H1 (cell line): Measurements from ENCODE around the gene SRRM5. TPM values are rescaled to one million over a fixed set of nuclear protein-coding genes. Genes with fewer than 3 reads are reported as not detected.
A peak's percentile ranks its signal among the peaks of the same experiment; 100 is the strongest.

Experiments used
- CTCF ChIA-PET: fragments of 300-600 bp; sonication (Branson Sonifier 250); formaldehyde crosslinking; loops from one replicate; lab custom pipeline; 2021; ENCODE audit not compliant: partially characterized antibody; lab: Charles Lee
- POLR2A ChIA-PET: fragments of 300-600 bp; sonication (Branson Sonifier 250); formaldehyde crosslinking; loops from one replicate; lab custom pipeline; 2021; ENCODE audit warnings: inconsistent platforms; ENCODE audit not compliant: partially characterized antibody; lab: Charles Lee
- DNase-seq, 2 experiments: peaks; one replicate each; pipeline versions ENCODE4 v3.0.0 to v3.0.0-alpha.2; 2010 to 2022; ENCODE audit warnings: low spot score in 2 of 2, low read depth in 1 of 2, mixed read lengths in 1 of 2
- FAIRE-seq: peaks from 2 replicates; lab custom pipeline; 2011; peaks lifted over from hg19 to GRCh38; lab: Jason Lieb, UNC
- H2AFZ ChIP-seq: 2 replicates; pipeline ENCODE4 v1.8.1; 2012; ENCODE audit warnings: low read length, inconsistent platforms
- H2AK5ac ChIP-seq: 2 replicates; pipeline ENCODE4 v1.6.1; 2013; ENCODE audit warnings: low read depth, low read length
- H2BK120ac ChIP-seq: replicated peaks from 2 replicates; pipeline ENCODE3; 2013; ENCODE audit warnings: low read depth, low read length, inconsistent platforms
- H2BK12ac ChIP-seq: 2 replicates; pipeline ENCODE4 v1.6.1; 2013; ENCODE audit warnings: low read depth, low read length
- H2BK15ac ChIP-seq: 2 replicates; pipeline ENCODE4 v1.6.1; 2013; ENCODE audit warnings: low read length
- H2BK20ac ChIP-seq: 2 replicates; pipeline ENCODE4 v1.6.1; 2013; ENCODE audit warnings: low read length
- H2BK5ac ChIP-seq: 2 replicates; pipeline ENCODE4 v1.6.1; 2013; ENCODE audit warnings: low read depth, low read length
- H3K14ac ChIP-seq: 2 replicates; pipeline ENCODE4 v1.6.1; 2013; ENCODE audit warnings: inconsistent platforms; ENCODE audit not compliant: insufficient read length
- H3K18ac ChIP-seq: 2 replicates; pipeline ENCODE4 v1.6.1; 2013; ENCODE audit warnings: low read length; ENCODE audit errors: extremely low read depth
- H3K23ac ChIP-seq: 2 replicates; pipeline ENCODE4 v1.6.1; 2013; ENCODE audit warnings: inconsistent platforms; ENCODE audit not compliant: insufficient read length
- H3K23me2 ChIP-seq: 2 replicates; pipeline ENCODE4 v1.6.1; 2013; ENCODE audit warnings: low read depth, low read length
- H3K27ac ChIP-seq: 2 replicates; pipeline ENCODE4 v1.6.1; 2011; ENCODE audit warnings: low read depth, low read length, inconsistent platforms
- H3K27me3 ChIP-seq, 4 experiments: replicated peaks in 1 of 4; 1 replicate in 1 of 4; 2 replicates in 3 of 4; pipeline versions ENCODE4 v1.6.1 to v1.8.1; 2011 to 2013; ENCODE audit warnings: low read length in 3 of 4, mild to moderate bottlenecking in 3 of 4, inconsistent platforms in 2 of 4, mixed read lengths in 2 of 4, moderate library complexity in 1 of 4; ENCODE audit not compliant: control insufficient read depth in 3 of 4, insufficient read depth in 3 of 4; ENCODE audit errors: extremely low read depth in 1 of 4
- H3K36me3 ChIP-seq, 4 experiments: 2 replicates each; pipeline versions ENCODE4 v1.6.1 to v1.8.1; 2011 to 2013; ENCODE audit warnings: mild to moderate bottlenecking in 4 of 4, low read length in 3 of 4, moderate library complexity in 2 of 4, control low read depth in 1 of 4, inconsistent platforms in 1 of 4; ENCODE audit not compliant: insufficient read depth in 4 of 4, control insufficient read depth in 2 of 4
- H3K4ac ChIP-seq: replicated peaks from 2 replicates; pipeline ENCODE3; 2013; ENCODE audit warnings: low read length, low read depth, mixed read lengths, inconsistent platforms; ENCODE audit not compliant: insufficient read length
- H3K4me1 ChIP-seq, 4 experiments: replicated peaks in 1 of 4; 1 replicate in 1 of 4; 2 replicates in 3 of 4; pipeline versions ENCODE4 v1.6.1 to v1.8.1; 2011 to 2013; ENCODE audit warnings: low read length in 3 of 4, inconsistent platforms in 2 of 4, mixed read lengths in 1 of 4; ENCODE audit not compliant: insufficient read depth in 4 of 4, control insufficient read depth in 3 of 4
- H3K4me2 ChIP-seq, 2 experiments: 2 replicates each; pipeline versions ENCODE4 v1.6.1 to v1.8.1; 2011 to 2013; ENCODE audit warnings: low read depth in 2 of 2, low read length in 2 of 2, control low read depth in 1 of 2, inconsistent platforms in 1 of 2, mild to moderate bottlenecking in 1 of 2; ENCODE audit not compliant: insufficient read depth in 1 of 2
- H3K4me3 ChIP-seq, 4 experiments: fragments of 200-600, 300-600 bp in 1 of 4; sonication (generic), shearing (Covaris generic), sonication (Bioruptor Twin) in 1 of 4; 2 replicates each; pipeline versions ENCODE4 v1.5.1 to v1.8.1; 2011 to 2016; ENCODE audit warnings: low read length in 4 of 4, low read depth in 3 of 4, control low read depth in 2 of 4, inconsistent platforms in 2 of 4, mild to moderate bottlenecking in 2 of 4, mixed read lengths in 1 of 4, moderate library complexity in 1 of 4; ENCODE audit not compliant: insufficient read depth in 2 of 4; ENCODE audit errors: extremely low read depth in 1 of 4
- H3K56ac ChIP-seq: replicated peaks from 2 replicates; pipeline ENCODE3; 2013; ENCODE audit warnings: low read depth, mild to moderate bottlenecking, mixed read lengths, low read length, inconsistent platforms; ENCODE audit not compliant: insufficient read length
- H3K79me1 ChIP-seq: 2 replicates; pipeline ENCODE4 v1.6.1; 2013; ENCODE audit warnings: low read depth, low read length, control low read depth
- H3K79me2 ChIP-seq, 2 experiments: 2 replicates each; pipeline versions ENCODE4 v1.6.1 to v1.8.1; 2012 to 2013; ENCODE audit warnings: low read length in 2 of 2, mild to moderate bottlenecking in 2 of 2, inconsistent platforms in 1 of 2; ENCODE audit not compliant: insufficient read depth in 2 of 2, control insufficient read depth in 1 of 2
- H3K9ac ChIP-seq, 4 experiments: replicated peaks in 1 of 4; 1 replicate in 1 of 4; 2 replicates in 3 of 4; pipeline versions ENCODE4 v1.6.1 to v1.8.1; 2011 to 2013; ENCODE audit warnings: low read depth in 3 of 4, low read length in 3 of 4, control low read depth in 2 of 4, mild to moderate bottlenecking in 2 of 4, moderate library complexity in 2 of 4, inconsistent platforms in 1 of 4; ENCODE audit errors: extremely low read depth in 1 of 4
- H3K9me3 ChIP-seq, 2 experiments: 2 replicates each; pipeline versions ENCODE4 v1.6.1 to v1.8.1; 2012 to 2013; ENCODE audit warnings: mild to moderate bottlenecking in 2 of 2, moderate library complexity in 2 of 2, control low read depth in 1 of 2, inconsistent platforms in 1 of 2, low read depth in 1 of 2, low read length in 1 of 2, mixed read lengths in 1 of 2; ENCODE audit not compliant: insufficient read depth in 2 of 2
- H4K20me1 ChIP-seq, 2 experiments: replicated peaks in 1 of 2; 2 replicates each; pipeline versions ENCODE3 to v1.8.1; 2011 to 2013; ENCODE audit warnings: inconsistent platforms in 2 of 2, low read length in 2 of 2, mild to moderate bottlenecking in 1 of 2; ENCODE audit not compliant: insufficient read depth in 2 of 2, control insufficient read depth in 1 of 2
- H4K5ac ChIP-seq: 2 replicates; pipeline ENCODE4 v1.6.1; 2013; ENCODE audit warnings: low read length, low read depth, mixed read lengths, inconsistent platforms; ENCODE audit not compliant: insufficient read length
- H4K8ac ChIP-seq: 2 replicates; pipeline ENCODE4 v1.8.0; 2013; ENCODE audit warnings: mild to moderate bottlenecking, moderate library complexity, low read length, inconsistent platforms; ENCODE audit not compliant: insufficient read depth; ENCODE audit errors: extremely low read depth
- H4K91ac ChIP-seq: replicated peaks from 2 replicates; pipeline ENCODE3; 2013; ENCODE audit warnings: low read length, mixed read lengths, inconsistent platforms; ENCODE audit not compliant: insufficient read length
- BACH1 ChIP-seq: IDR thresholded peaks from 2 replicates; pipeline ENCODE4 v1.6.1; 2012; ENCODE audit warnings: low read length, improper control_type of control experiment
- CREB1 ChIP-seq: IDR thresholded peaks from 2 replicates; pipeline ENCODE4 v1.6.1; 2012; ENCODE audit warnings: inconsistent platforms
- E2F6 ChIP-seq: IDR thresholded peaks from 2 replicates; pipeline ENCODE4 v1.6.1; 2012; ENCODE audit warnings: inconsistent platforms
- EP300 ChIP-seq, 2 experiments: IDR thresholded peaks; 1 replicate in 1 of 2; 2 replicates in 1 of 2; pipeline ENCODE4 v1.6.1; 2011 to 2012; ENCODE audit warnings: low read depth in 2 of 2, low read length in 2 of 2, mild to moderate bottlenecking in 2 of 2, borderline replicate concordance in 1 of 2, inconsistent platforms in 1 of 2, moderate library complexity in 1 of 2
- POU5F1 ChIP-seq: IDR thresholded peaks from 2 replicates; pipeline ENCODE4 v1.6.1; 2011; ENCODE audit warnings: low read depth, mild to moderate bottlenecking, low read length, moderate library complexity
- RXRA ChIP-seq: IDR thresholded peaks from 2 replicates; pipeline ENCODE4 v1.6.1; 2011; ENCODE audit warnings: low read depth, mild to moderate bottlenecking, low read length, moderate library complexity; ENCODE audit not compliant: insufficient read depth
- WGBS, 2 experiments: shearing (Covaris generic) in 1 of 2; methylation state at CpG; one replicate each; pipeline versions ENCODE4 v1.1.6 to v1.1.7; 2013 to 2015; ENCODE audit warnings: low lambda C conversion rate in 2 of 2, mixed read lengths in 2 of 2, inconsistent platforms in 1 of 2, low coverage in 1 of 2, missing lambda C conversion rate in 1 of 2; ENCODE audit not compliant: insufficient replicate concordance in 2 of 2, insufficient coverage in 1 of 2, insufficient read length in 1 of 2; ENCODE audit errors: extremely low coverage in 1 of 2, missing lambda C conversion rate in 1 of 2; 5-methylcytosine and 5-hydroxymethylcytosine counted together
- polyA plus RNA-seq, 7 experiments: library from polyadenylated mRNA; depleted of rRNA in 3 of 7; stranded (reverse) in 5 of 7; unstranded in 2 of 7; fragments of >200 nt in 5 of 7; fragments of 200-250 nt in 2 of 7; gene quantifications; 1 replicate in 5 of 7; 2 replicates in 1 of 7; 4 replicates in 1 of 7; pipeline versions ENCODE4 v1.2.1 to v1.2.3, GENCODE V29; 2011 to 2013; ENCODE audit warnings: missing spikeins in 2 of 7, mixed read lengths in 2 of 7
- total RNA-seq: library from RNA; stranded (reverse); fragmentation: NEBNext Ultra II Directional; extraction: Animal tissue kit (Norgen Biotek cat#: 25700); gene quantifications from 2 replicates; pipeline ENCODE4 v1.2.1, GENCODE V29; 2021

SRRM5 gene
- total and polyA plus RNA-seq, 2 of the 8 experiments (the other 6 are each of a cell fraction or from before 2014, with no cell fraction given): 0.06 to 0.11 TPM

- Histone ChIP-seq H3K4me2 (0 out of 4 replicates have a peak overlapping the region, but pooled peaks of 1 of the 2 experiments have one; percentile 18), H3K14ac (no peak overlapping the region), H2BK20ac (no peak overlapping the region), H3K56ac (no peak overlapping the region), H2BK15ac (no peak overlapping the region), H2BK12ac (no peak overlapping the region), H4K20me1 (peaks cover 0 to 4% of the 10 kb centered on the region in 2 experiments), H3K4me1 (peaks cover 0 to 6% (median 3%) of the 10 kb centered on the region in 4 experiments; a peak in 4 of 7 replicates), H4K91ac (no peak overlapping the region), H3K79me1 (peaks cover 7% of the 10 kb centered on the region), H3K79me2 (peaks cover 0 to 5% of the 10 kb centered on the region in 2 experiments; a peak in 2 of 4 replicates), H3K27me3 (no peaks in the 10 kb centered on the region), H3K23me2 (no peaks in the 10 kb centered on the region)
- TF ChIP-seq BACH1 (no peak), CREB1 (no peak), EP300 (IDR thresholded peaks at IDR 0.05; ENCODE audit: borderline replicate concordance in 1 of 2, low read depth in 2 of 2, low read length in 2 of 2) (no peak), E2F6 (no peak), POU5F1 (no peak), RXRA (no peak)
- TF ChIP-seq, all 59 proteins: peak for 0
- no peak overlapping the region for H3K4ac ChIP-seq
- H4K8ac ChIP-seq: no peak overlapping the region
- no peak overlapping the region for H2AFZ ChIP-seq
- no peak overlapping the region for H3K4me3 ChIP-seq
- no peak overlapping the region for H3K23ac ChIP-seq
- no peak overlapping the region for H2BK120ac ChIP-seq
- no peak overlapping the region for H4K5ac ChIP-seq
- H3K36me3 ChIP-seq: no peaks in the 10 kb centered on the region; a peak in 2 of 8 replicates
- H3K27ac ChIP-seq: no peak overlapping the region
- no peak overlapping the region for H2AK5ac ChIP-seq
- FAIRE-seq (no peak), DNase-seq (no peak)
- H3K9ac ChIP-seq: no peak overlapping the region
- CTCF ChIA-PET: interaction anchor here (0.9 to 9.3 kb wide), 10 partner anchors 8 to 89 kb away, joined by 3 to 82 read pairs (median 4); no protein-coding TSS in a partner anchor
- no peak overlapping the region for H3K18ac ChIP-seq
- no peak overlapping the region for H2BK5ac ChIP-seq
- H3K9me3 ChIP-seq: no peaks in the 10 kb centered on the region
- POLR2A ChIA-PET: interaction anchor here (1.0 to 1.4 kb wide), 5 partner anchors 15 to 89 kb away, joined by 3 to 4 read pairs (median 3); partner anchors contain the start of gene ZNF575
- WGBS, 2 experiments: 92% methylated on average over 5 of the region's 5 CpGs; no CpG with 5 or more reads in 1 of the 2 experiments
Measured at GRCh38 chr19:43569657-43570056, 42.2 kb upstream of the SRRM5 start.
